ENCODE measurements around the gene ANKRD40.
A peak's percentile ranks its signal among the peaks of the same experiment; 100 is the strongest.

ANKRD40 gene

DNA sequence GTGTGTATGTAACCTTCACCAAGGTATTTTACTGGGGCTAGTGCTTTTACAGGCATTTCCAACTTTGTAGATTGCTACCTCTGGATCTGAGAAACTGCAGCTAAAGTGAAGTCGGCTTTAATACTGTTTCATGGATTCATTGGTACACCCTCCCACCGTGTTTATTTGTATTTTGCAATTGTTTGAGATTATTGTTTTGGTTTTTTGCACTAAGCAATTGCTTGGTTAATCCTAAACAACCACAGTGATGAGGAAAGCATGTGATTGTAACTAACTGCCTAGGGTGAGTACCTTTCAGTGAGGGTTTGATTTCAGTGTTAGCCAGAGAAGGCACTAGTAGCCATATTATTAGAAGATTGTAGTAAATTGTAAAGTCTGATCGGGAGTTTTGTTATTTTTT lies 15.0 kb upstream of the ANKRD40 start:
- peak overlapping the region; percentile 88 for H3K4me3 ChIP-seq (replicated peaks; ENCODE audit: low read depth, low read length)
- TF ChIP-seq, protein P1, sequence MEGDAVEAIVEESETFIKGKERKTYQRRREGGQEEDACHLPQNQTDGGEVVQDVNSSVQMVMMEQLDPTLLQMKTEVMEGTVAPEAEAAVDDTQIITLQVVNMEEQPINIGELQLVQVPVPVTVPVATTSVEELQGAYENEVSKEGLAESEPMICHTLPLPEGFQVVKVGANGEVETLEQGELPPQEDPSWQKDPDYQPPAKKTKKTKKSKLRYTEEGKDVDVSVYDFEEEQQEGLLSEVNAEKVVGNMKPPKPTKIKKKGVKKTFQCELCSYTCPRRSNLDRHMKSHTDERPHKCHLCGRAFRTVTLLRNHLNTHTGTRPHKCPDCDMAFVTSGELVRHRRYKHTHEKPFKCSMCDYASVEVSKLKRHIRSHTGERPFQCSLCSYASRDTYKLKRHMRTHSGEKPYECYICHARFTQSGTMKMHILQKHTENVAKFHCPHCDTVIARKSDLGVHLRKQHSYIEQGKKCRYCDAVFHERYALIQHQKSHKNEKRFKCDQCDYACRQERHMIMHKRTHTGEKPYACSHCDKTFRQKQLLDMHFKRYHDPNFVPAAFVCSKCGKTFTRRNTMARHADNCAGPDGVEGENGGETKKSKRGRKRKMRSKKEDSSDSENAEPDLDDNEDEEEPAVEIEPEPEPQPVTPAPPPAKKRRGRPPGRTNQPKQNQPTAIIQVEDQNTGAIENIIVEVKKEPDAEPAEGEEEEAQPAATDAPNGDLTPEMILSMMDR (IDR thresholded peaks at IDR 0.05; ENCODE audit: low read depth, low read length, missing control alignments), result no peak
- no peak for DNase-seq (ENCODE audit: extremely low read depth, low read depth)

DNA sequence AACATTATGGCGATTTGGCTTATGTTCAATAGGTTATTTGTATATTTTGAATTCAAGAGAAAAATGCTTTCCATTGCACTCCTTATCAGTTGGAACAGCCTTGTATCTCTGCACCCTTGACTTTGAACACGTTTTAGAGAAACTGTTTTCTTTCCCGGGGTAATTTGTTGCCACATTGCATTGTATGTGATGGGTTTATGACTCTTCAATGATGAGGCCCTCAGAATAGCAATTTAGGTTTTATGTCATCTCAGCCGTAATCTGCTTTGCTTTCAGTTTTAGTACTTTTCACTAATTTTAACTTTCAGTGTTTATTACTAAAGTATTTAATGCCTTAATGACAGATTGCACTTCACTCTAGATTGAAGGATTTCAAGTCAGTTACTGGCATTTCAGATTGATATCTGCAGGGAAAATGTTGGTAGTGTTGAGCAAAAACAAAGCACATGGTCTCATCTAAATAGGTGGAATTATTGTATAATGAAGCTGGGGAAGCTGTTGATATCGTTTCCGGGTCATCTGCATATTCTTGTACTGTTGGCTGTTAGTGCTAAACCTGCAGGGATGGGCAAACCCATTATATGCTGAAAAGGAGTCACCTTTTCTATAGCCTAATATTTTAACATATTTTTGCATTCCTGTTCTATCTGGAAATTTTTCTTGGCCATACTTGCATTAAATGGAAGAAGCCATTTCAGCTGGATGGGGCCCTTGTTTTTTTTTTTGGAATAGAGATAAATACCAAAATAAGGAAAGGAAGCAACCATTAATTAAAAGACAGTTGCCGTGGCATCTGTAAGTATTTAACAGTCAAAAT lies 13.7 kb upstream of the ANKRD40 start:
- DNase-seq (ENCODE audit: extremely low read depth, low read depth), result no peak
- TF ChIP-seq, protein P1 (IDR thresholded peaks at IDR 0.05; ENCODE audit: low read depth, low read length, missing control alignments), result no peak
- H3K4me3 ChIP-seq (replicated peaks; ENCODE audit: low read depth, low read length), result peak overlapping the region; percentile 88

DNA sequence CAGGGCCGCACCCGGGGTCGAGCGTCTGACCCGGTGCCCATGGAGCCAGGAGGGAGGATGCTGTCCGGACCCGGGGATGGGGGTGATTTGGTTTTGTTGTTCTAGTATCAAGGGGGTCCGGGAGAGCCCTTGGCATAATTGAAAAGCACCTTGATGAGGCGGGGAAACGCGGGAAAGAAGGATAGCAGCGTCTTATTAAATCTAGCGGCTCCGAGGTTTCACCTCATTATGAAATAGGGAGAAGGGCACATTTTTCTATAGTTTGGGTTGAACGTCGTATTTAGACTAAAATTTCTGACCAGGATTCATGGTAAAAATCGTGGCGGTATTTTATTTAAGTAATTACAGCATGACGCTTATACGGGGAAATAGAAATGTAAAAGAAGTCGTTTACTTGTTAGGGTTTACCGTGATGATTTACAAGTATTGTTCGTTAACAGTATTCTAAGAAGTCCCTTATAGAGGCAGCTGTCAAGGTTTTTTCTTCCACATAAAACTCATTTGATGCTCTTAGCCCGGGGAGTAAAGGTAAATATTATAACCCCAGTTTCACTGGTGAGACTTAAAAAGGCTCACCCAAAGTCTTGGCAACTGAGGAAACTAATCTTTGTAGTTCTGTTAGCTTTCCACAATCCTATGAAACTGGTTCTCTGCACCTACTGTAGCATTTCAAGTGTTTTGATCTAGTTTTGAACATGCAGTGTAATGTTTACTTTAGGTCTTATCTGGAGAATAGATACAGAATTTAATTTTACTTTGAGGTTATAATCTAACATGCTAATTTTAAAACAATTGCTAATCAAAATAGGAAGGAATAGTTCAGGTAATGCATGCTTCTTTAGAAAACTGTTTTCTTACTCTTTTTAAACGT lies 12.4 kb upstream of the ANKRD40 start:
- TF ChIP-seq, protein P1 (IDR thresholded peaks at IDR 0.05; ENCODE audit: low read depth, low read length, missing control alignments), result no peak
- H3K4me3 ChIP-seq (replicated peaks; ENCODE audit: low read depth, low read length), result peak overlapping the region; percentile 88
- no peak for DNase-seq (ENCODE audit: extremely low read depth, low read depth)

DNA sequence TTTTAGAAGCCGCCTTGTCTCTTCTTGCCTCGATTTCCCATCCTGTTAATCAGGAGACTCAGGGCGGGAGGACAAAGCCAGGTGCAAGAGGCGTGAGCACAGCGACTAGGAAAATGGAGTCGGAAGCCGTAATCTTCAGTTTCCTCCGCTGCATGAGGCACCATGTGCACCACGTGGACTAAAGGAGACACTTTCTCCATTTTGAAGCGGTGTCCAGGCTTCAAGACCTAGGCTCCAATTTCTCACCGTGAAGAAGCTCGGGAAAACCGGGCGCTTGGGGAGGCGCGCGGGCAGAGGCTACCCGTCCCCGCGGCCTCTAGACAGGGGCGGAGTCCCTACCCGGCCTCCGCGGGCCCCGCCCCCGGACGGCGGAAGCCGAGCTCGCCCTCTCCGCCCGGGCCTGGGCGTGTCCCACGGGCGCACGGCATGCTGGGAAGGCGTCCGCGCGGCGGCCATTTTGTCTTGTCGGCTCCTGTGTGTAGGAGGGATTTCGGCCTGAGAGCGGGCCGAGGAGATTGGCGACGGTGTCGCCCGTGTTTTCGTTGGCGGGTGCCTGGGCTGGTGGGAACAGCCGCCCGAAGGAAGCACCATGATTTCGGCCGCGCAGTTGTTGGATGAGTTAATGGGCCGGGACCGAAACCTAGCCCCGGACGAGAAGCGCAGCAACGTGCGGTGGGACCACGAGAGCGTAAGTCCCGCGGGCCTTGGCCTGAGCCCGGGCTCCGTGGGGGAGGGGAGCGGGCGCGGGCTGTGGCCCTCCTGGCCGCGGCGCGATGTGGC lies 11.6 kb upstream of the ANKRD40 start, which contains the start of gene LUC7L3:
LUC7L3 (plus strand) TSS at position 460 of the 780 bp plus-strand sequence; CDS start at position 590, 130 bp downstream.
- peak within 1 kb of the TSS; percentile 88 for H3K4me3 ChIP-seq (replicated peaks; ENCODE audit: low read depth, low read length)
- TF ChIP-seq, protein P1 (IDR thresholded peaks at IDR 0.05; ENCODE audit: low read depth, low read length, missing control alignments), result no peak
- peak; percentile 71 for DNase-seq (ENCODE audit: extremely low read depth, low read depth)

DNA sequence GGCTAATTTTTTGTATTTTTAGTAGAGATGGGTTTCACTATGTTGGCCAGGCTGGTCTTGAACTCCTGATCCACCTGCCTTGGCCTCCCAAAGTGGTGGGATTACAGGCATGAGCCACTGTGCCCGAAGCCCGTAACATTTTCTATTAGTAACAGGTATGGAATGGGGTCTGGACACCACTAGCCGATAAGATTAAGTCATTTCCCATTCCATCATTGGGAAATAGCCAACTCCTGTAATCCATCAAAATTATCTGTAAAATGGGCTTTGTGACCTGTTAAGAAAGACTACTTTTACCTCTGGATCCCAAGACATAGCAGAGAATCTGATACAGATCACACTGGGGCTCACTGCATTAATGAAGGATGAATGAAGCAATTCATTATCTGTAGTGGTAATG lies 7.8 kb upstream of the ANKRD40 start:
- DNase-seq (ENCODE audit: extremely low read depth, low read depth), result no peak

DNA sequence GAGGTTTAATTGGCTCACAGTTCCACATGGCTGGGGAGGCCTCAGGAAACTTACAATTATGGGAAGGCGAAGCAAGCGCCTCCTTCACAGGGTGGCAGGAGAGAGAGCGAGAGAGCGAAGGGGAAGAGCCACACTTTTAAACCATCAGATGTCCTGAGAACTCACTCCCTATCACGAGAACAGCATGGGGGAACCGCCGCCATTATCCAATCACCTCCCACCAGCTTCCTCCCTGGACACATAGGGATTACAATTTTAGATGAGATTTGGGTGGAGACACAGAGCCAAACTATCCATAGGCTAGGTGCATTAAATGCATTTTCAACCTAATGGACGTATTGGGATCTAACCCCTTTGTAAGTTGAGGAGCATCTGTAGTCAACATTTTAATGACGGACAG lies 4.9 kb upstream of the ANKRD40 start:
- no peak for DNase-seq (ENCODE audit: extremely low read depth, low read depth)
- TF ChIP-seq, protein P1 (IDR thresholded peaks at IDR 0.05; ENCODE audit: low read depth, low read length, missing control alignments), result no peak
- no peak overlapping the region for H3K4me3 ChIP-seq (replicated peaks; ENCODE audit: low read depth, low read length)

More for the DNA sequence above, 7.8 kb upstream of the ANKRD40 start:
- TF ChIP-seq, protein P1 (IDR thresholded peaks at IDR 0.05; ENCODE audit: low read depth, low read length, missing control alignments), result no peak
- no peak overlapping the region for H3K4me3 ChIP-seq (replicated peaks; ENCODE audit: low read depth, low read length)
